Myocyte (in vitro differentiated cells): Measurements from ENCODE around the gene NT5C2. TPM values are rescaled to one million over a fixed set of nuclear protein-coding genes. Genes with fewer than 3 reads are reported as not detected.

Experiments used
- total RNA-seq: library from RNA; depleted of rRNA; stranded (reverse); fragments of >200 nt; gene quantifications from 2 replicates; pipeline ENCODE4 v1.2.3, GENCODE V29; 2014

Gene NT5C2
- total RNA-seq, 1 donor from 2014 or later: 79.4 TPM

Other genes with a start within 250 kb of the NT5C2 start
- gene RPEL1, start 52.6 kb upstream of the NT5C2 start, total RNA-seq: 0.21 TPM in 1 of 2 replicates, not detected in the other
- not detected in 2 replicates for gene INA, start 83.9 kb upstream of the NT5C2 start, total RNA-seq
- gene PCGF6, start 157.9 kb upstream of the NT5C2 start, total RNA-seq: 10.1 and 11.6 TPM in 2 replicates
- gene TAF5, start 174.7 kb upstream of the NT5C2 start, total RNA-seq: 2.7 and 3.5 TPM in 2 replicates
- 304 and 376 TPM in 2 replicates for gene ATP5MK, start 203.2 kb upstream of the NT5C2 start, total RNA-seq
- 30.6 and 32.3 TPM in 2 replicates for gene PDCD11, start 203.4 kb upstream of the NT5C2 start, total RNA-seq